ENCODE results near the gene WEE2. TPM values are rescaled to one million over a fixed set of nuclear protein-coding genes. Genes with fewer than 3 reads are reported as not detected.

Gene WEE2
- 0.07 and 0.09 TPM in 2 replicates for total RNA-seq
- not detected in 2 replicates for polyA plus RNA-seq

- Histone ChIP-seq H3K27me3 (no peaks in the 10 kb centered on the region), H3K27ac (no peak within 1 kb of the TSS), H3K4me3 (no peak within 1 kb of the TSS), H3K4me1 (ENCODE audit: low read depth) (no peaks in the 10 kb centered on the region), H3K36me3 (no peaks in the 10 kb centered on the region), H3K9me3 (ENCODE audit: low read depth) (no peaks in the 10 kb centered on the region)
- no peak for TF ChIP-seq CTCF (IDR thresholded peaks at IDR 0.05; ENCODE audit: low read depth, low read length)
- no peak for DNase-seq (ENCODE audit: low read depth in 1 of 2, low spot score in 1 of 2)
Measured at GRCh38 chr7:141708351-141708750, at the start of gene WEE2. TSS of gene WEE2 (plus strand) at chr7:141708353. CDS start at chr7:141708759, 406 bp downstream.

- DNase-seq (ENCODE audit: low read depth in 1 of 2, low spot score in 1 of 2) = no peak
- no peaks in the 10 kb centered on the region for H3K4me1 ChIP-seq (ENCODE audit: low read depth)
- H3K36me3 ChIP-seq = peaks cover 33% of the 10 kb centered on the region
- no peak overlapping the region for H3K27ac ChIP-seq
- no peak for TF ChIP-seq CTCF (IDR thresholded peaks at IDR 0.05; ENCODE audit: low read depth, low read length)
- no peaks in the 10 kb centered on the region for H3K9me3 ChIP-seq (ENCODE audit: low read depth)
- H3K27me3 ChIP-seq = no peaks in the 10 kb centered on the region
- no peak overlapping the region for H3K4me3 ChIP-seq
Measured at GRCh38 chr7:141659501-141659900, 48.7 kb upstream of the WEE2 start.

- no peak for DNase-seq (ENCODE audit: low read depth in 1 of 2, low spot score in 1 of 2)
- no peaks in the 10 kb centered on the region for H3K4me1 ChIP-seq (ENCODE audit: low read depth)
- H3K27me3 ChIP-seq = no peaks in the 10 kb centered on the region
- H3K36me3 ChIP-seq = peaks cover 34% of the 10 kb centered on the region
- TF ChIP-seq CTCF (IDR thresholded peaks at IDR 0.05; ENCODE audit: low read depth, low read length) = no peak
- no peak overlapping the region for H3K27ac ChIP-seq
- no peak overlapping the region for H3K4me3 ChIP-seq
- no peaks in the 10 kb centered on the region for H3K9me3 ChIP-seq (ENCODE audit: low read depth)
Measured at GRCh38 chr7:141660259-141660658, 47.9 kb upstream of the WEE2 start.

GRCh38 chr7:141663081-141663849 lies 44.9 kb upstream of the WEE2 start:
- peaks cover 31% of the 10 kb centered on the region for H3K36me3 ChIP-seq
- DNase-seq (ENCODE audit: low read depth in 1 of 2, low spot score in 1 of 2) = peak in 1 of 2 donors; percentile 20
- H3K4me1 ChIP-seq (ENCODE audit: low read depth) = no peaks in the 10 kb centered on the region
- no peak overlapping the region for H3K4me3 ChIP-seq
- no peaks in the 10 kb centered on the region for H3K27me3 ChIP-seq
- TF ChIP-seq CTCF (IDR thresholded peaks at IDR 0.05; ENCODE audit: low read depth, low read length) = no peak
- no peaks in the 10 kb centered on the region for H3K9me3 ChIP-seq (ENCODE audit: low read depth)
- no peak overlapping the region for H3K27ac ChIP-seq

- Histone ChIP-seq H3K27ac (no peak overlapping the region), H3K27me3 (no peaks in the 10 kb centered on the region), H3K4me3 (no peak overlapping the region), H3K9me3 (ENCODE audit: low read depth) (no peaks in the 10 kb centered on the region), H3K36me3 (peaks cover 31% of the 10 kb centered on the region), H3K4me1 (ENCODE audit: low read depth) (no peaks in the 10 kb centered on the region)
- no peak for DNase-seq (ENCODE audit: low read depth in 1 of 2, low spot score in 1 of 2)
- TF ChIP-seq CTCF (IDR thresholded peaks at IDR 0.05; ENCODE audit: low read depth, low read length) = no peak
Measured at GRCh38 chr7:141664450-141664849, 43.7 kb upstream of the WEE2 start.
